Cardiac muscle cell (in vitro differentiated cells and primary cell): ENCODE data around the gene MDC1. TPM values are rescaled to one million over a fixed set of nuclear protein-coding genes. Genes with fewer than 3 reads are reported as not detected.

Experiments
- DNase-seq, 2 donors: peaks; one replicate each; pipeline versions ENCODE4 v3.0.0 to v3.0.0-alpha.2; 2010 to 2017; ENCODE audit warnings: low read depth in 1 of 2, low spot score in 1 of 2
- H3K27ac ChIP-seq: fragments of 200-600 bp; sonication (generic); 2 replicates; pipeline ENCODE4 v1.5.1; 2016
- H3K27me3 ChIP-seq: fragments of 200-600 bp; sonication (generic); 2 replicates; pipeline ENCODE4 v1.6.0; 2016; ENCODE audit warnings: control low read depth
- H3K36me3 ChIP-seq: fragments of 200-600 bp; sonication (generic); 2 replicates; pipeline ENCODE4 v1.5.1; 2016; ENCODE audit warnings: control low read depth
- H3K4me1 ChIP-seq: fragments of 200-600 bp; sonication (generic); 2 replicates; pipeline ENCODE4 v1.8.1; 2017; ENCODE audit warnings: low read depth, mild to moderate bottlenecking, mixed run types
- H3K4me3 ChIP-seq: fragments of 200-600 bp; sonication (generic); 2 replicates; pipeline ENCODE4 v1.5.1; 2016; ENCODE audit warnings: mild to moderate bottlenecking
- H3K9me3 ChIP-seq: fragments of 200-600 bp; sonication (generic); 2 replicates; pipeline ENCODE4 v1.5.1; 2017; ENCODE audit warnings: low read depth, mild to moderate bottlenecking, control low read depth
- polyA plus RNA-seq: library from polyadenylated mRNA; unstranded; fragments of >200 nt; fragmentation: Nextera tagmentation; extraction: Ambion mirVana; gene quantifications from 2 replicates; pipeline ENCODE4 v1.2.1, GENCODE V29; 2016
- total RNA-seq: library from RNA; depleted of rRNA; stranded (reverse); fragments of >200 nt; gene quantifications from 2 replicates; pipeline ENCODE4 v1.2.3, GENCODE V29; 2016
- TF ChIP-seq, protein P1 (sequence below): IDR thresholded peaks from 2 replicates; pipeline ENCODE4 v1.5.1; 2012; ENCODE audit warnings: low read depth, mild to moderate bottlenecking, low read length

Gene MDC1
- total and polyA plus RNA-seq, 2 experiments from 2014 or later = 21.9 to 30.0 TPM

DNA sequence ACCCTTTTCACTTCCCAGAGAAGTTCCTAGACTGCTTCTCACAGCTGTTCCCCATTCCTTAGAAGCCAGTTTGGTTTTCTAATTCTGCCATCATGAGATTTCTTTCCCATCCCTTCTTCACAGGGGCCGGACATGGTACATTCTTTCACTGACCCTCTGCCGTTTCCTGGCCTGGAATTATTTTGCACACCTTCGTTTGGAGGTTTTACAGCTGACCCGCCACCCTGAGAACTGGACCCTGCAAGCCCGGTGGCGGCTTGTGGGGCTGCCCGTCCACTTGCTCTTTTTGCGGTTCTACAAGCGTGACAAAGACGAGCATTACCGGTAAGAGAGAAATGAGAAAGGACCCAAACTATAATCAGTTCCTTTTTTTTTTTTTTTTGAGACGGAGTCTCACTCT is 65.9 kb downstream of the MDC1 start:
- peaks cover 5% of the 10 kb centered on the region for H3K4me1 ChIP-seq
- no peaks in the 10 kb centered on the region for H3K27me3 ChIP-seq
- H3K9me3 ChIP-seq = no peaks in the 10 kb centered on the region
- TF ChIP-seq, protein P1, sequence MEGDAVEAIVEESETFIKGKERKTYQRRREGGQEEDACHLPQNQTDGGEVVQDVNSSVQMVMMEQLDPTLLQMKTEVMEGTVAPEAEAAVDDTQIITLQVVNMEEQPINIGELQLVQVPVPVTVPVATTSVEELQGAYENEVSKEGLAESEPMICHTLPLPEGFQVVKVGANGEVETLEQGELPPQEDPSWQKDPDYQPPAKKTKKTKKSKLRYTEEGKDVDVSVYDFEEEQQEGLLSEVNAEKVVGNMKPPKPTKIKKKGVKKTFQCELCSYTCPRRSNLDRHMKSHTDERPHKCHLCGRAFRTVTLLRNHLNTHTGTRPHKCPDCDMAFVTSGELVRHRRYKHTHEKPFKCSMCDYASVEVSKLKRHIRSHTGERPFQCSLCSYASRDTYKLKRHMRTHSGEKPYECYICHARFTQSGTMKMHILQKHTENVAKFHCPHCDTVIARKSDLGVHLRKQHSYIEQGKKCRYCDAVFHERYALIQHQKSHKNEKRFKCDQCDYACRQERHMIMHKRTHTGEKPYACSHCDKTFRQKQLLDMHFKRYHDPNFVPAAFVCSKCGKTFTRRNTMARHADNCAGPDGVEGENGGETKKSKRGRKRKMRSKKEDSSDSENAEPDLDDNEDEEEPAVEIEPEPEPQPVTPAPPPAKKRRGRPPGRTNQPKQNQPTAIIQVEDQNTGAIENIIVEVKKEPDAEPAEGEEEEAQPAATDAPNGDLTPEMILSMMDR = no peak
- H3K27ac ChIP-seq = no peak overlapping the region
- H3K36me3 ChIP-seq = peaks cover 49% of the 10 kb centered on the region
- no peak overlapping the region for H3K4me3 ChIP-seq
- DNase-seq = no peak

Other genes with a start within 250 kb of the MDC1 start
- 30.0 and 39.2 TPM in 2 replicates for gene HLA-E, start 227.8 kb downstream of the MDC1 start, total RNA-seq
- 17.0 and 26.1 TPM in 2 replicates for gene HLA-E, start 227.8 kb downstream of the MDC1 start, polyA plus RNA-seq
- 12.4 and 16.1 TPM in 2 replicates for gene GNL1, start 160.8 kb downstream of the MDC1 start, total RNA-seq
- 33.9 and 44.2 TPM in 2 replicates for gene GNL1, start 160.8 kb downstream of the MDC1 start, polyA plus RNA-seq
- 11.4 and 11.8 TPM in 2 replicates for gene PRR3, start 160.0 kb downstream of the MDC1 start, total RNA-seq
- gene PRR3, start 160.0 kb downstream of the MDC1 start, polyA plus RNA-seq = 14.3 and 14.7 TPM in 2 replicates
- 54.4 and 61.9 TPM in 2 replicates for gene ABCF1, start 145.8 kb downstream of the MDC1 start, total RNA-seq
- gene ABCF1, start 145.8 kb downstream of the MDC1 start, polyA plus RNA-seq = 52.5 and 54.6 TPM in 2 replicates
- 47.3 and 65.6 TPM in 2 replicates for gene PPP1R10, start 100.0 kb downstream of the MDC1 start, total RNA-seq
- 42.4 and 42.9 TPM in 2 replicates for gene PPP1R10, start 100.0 kb downstream of the MDC1 start, polyA plus RNA-seq
- gene MRPS18B, start 99.4 kb downstream of the MDC1 start, total RNA-seq = 54.4 and 58.2 TPM in 2 replicates
- gene MRPS18B, start 99.4 kb downstream of the MDC1 start, polyA plus RNA-seq = 107 and 120 TPM in 2 replicates
- gene ATAT1, start 90.4 kb downstream of the MDC1 start, total RNA-seq = 11.2 and 18.3 TPM in 2 replicates
- 17.3 and 18.0 TPM in 2 replicates for gene ATAT1, start 90.4 kb downstream of the MDC1 start, polyA plus RNA-seq
- gene C6orf136, start 70.1 kb downstream of the MDC1 start, total RNA-seq = 27.5 and 28.5 TPM in 2 replicates
- gene C6orf136, start 70.1 kb downstream of the MDC1 start, polyA plus RNA-seq = 31.7 and 40.1 TPM in 2 replicates
- 36.7 and 38.1 TPM in 2 replicates for gene DHX16, start 44.3 kb downstream of the MDC1 start, total RNA-seq
- gene DHX16, start 44.3 kb downstream of the MDC1 start, polyA plus RNA-seq = 27.8 and 36.2 TPM in 2 replicates
- gene PPP1R18, start 30.6 kb downstream of the MDC1 start, total RNA-seq = 25.7 and 43.5 TPM in 2 replicates
- gene PPP1R18, start 30.6 kb downstream of the MDC1 start, polyA plus RNA-seq = 9.9 and 13.0 TPM in 2 replicates
- gene NRM, start 26.3 kb downstream of the MDC1 start, total RNA-seq = 13.7 and 17.2 TPM in 2 replicates
- gene NRM, start 26.3 kb downstream of the MDC1 start, polyA plus RNA-seq = 29.1 and 33.8 TPM in 2 replicates
- 827 and 939 TPM in 2 replicates for gene TUBB, start 3.1 kb upstream of the MDC1 start, total RNA-seq
- 662 and 675 TPM in 2 replicates for gene TUBB, start 3.1 kb upstream of the MDC1 start, polyA plus RNA-seq
- 208 and 222 TPM in 2 replicates for gene FLOT1, start 25.4 kb upstream of the MDC1 start, total RNA-seq
- 236 and 261 TPM in 2 replicates for gene FLOT1, start 25.4 kb upstream of the MDC1 start, polyA plus RNA-seq
- gene IER3, start 27.3 kb upstream of the MDC1 start, total RNA-seq = 28.0 and 45.8 TPM in 2 replicates
- 20.1 and 25.8 TPM in 2 replicates for gene IER3, start 27.3 kb upstream of the MDC1 start, polyA plus RNA-seq
- gene DDR1, start 167.2 kb upstream of the MDC1 start, total RNA-seq = 125 and 136 TPM in 2 replicates
- 108 and 118 TPM in 2 replicates for gene DDR1, start 167.2 kb upstream of the MDC1 start, polyA plus RNA-seq
- gene GTF2H4, start 190.9 kb upstream of the MDC1 start, total RNA-seq = 24.0 and 25.8 TPM in 2 replicates
- 18.0 and 20.7 TPM in 2 replicates for gene GTF2H4, start 190.9 kb upstream of the MDC1 start, polyA plus RNA-seq
- 59.3 and 61.3 TPM in 2 replicates for gene VARS2, start 197.0 kb upstream of the MDC1 start, total RNA-seq
- gene VARS2, start 197.0 kb upstream of the MDC1 start, polyA plus RNA-seq = 24.8 and 27.5 TPM in 2 replicates
- gene SFTA2, start 214.9 kb upstream of the MDC1 start, total RNA-seq = not detected in 2 replicates
- gene SFTA2, start 214.9 kb upstream of the MDC1 start, polyA plus RNA-seq = 0.86 and 1.8 TPM in 2 replicates
- gene MUCL3, start 223.7 kb upstream of the MDC1 start, total RNA-seq = not detected in 2 replicates
- 0.12 TPM in 1 of 2 replicates, not detected in the other for gene MUCL3, start 223.7 kb upstream of the MDC1 start, polyA plus RNA-seq